Mesenchymal stem cell (in vitro differentiated cells and primary cell): ENCODE measurements around the gene TMEM63C.
A peak's percentile ranks its signal among the peaks of the same experiment; 100 is the strongest.

Experiments used
- DNase-seq: peaks from one replicate; pipeline ENCODE4 v3.0.0-alpha.2; 2013
- H2AFZ ChIP-seq: one replicate; pipeline ENCODE4 v1.6.1; 2013; ENCODE audit warnings: low read depth, mild to moderate bottlenecking, control low read depth, inconsistent platforms, low read length, moderate library complexity
- H2AK5ac ChIP-seq: 2 replicates; pipeline ENCODE4 v1.6.1; 2013; ENCODE audit warnings: low read length, moderate library complexity, mild to moderate bottlenecking, inconsistent platforms; ENCODE audit not compliant: severe bottlenecking
- H2BK120ac ChIP-seq: one replicate; pipeline ENCODE4 v1.6.1; 2013; ENCODE audit warnings: low read depth, mild to moderate bottlenecking, inconsistent platforms, low read length, moderate library complexity
- H2BK12ac ChIP-seq, 2 experiments: one replicate each; pipeline ENCODE4 v1.6.1; 2013; ENCODE audit warnings: inconsistent platforms in 2 of 2, low read length in 2 of 2, mild to moderate bottlenecking in 2 of 2, moderate library complexity in 2 of 2, control low read depth in 1 of 2
- H2BK15ac ChIP-seq: one replicate; pipeline ENCODE4 v1.6.1; 2013; ENCODE audit warnings: mild to moderate bottlenecking, low read depth, inconsistent platforms; ENCODE audit not compliant: poor library complexity, severe bottlenecking
- H2BK5ac ChIP-seq: 2 replicates; pipeline ENCODE4 v1.6.1; 2013; ENCODE audit warnings: low read depth, mild to moderate bottlenecking, low read length, control low read depth, inconsistent platforms; ENCODE audit not compliant: poor library complexity, severe bottlenecking
- H3K14ac ChIP-seq, 2 experiments: one replicate each; pipeline ENCODE4 v1.6.1; 2013; ENCODE audit warnings: inconsistent platforms in 2 of 2, low read length in 2 of 2, control low read depth in 1 of 2, mild to moderate bottlenecking in 1 of 2, moderate library complexity in 1 of 2
- H3K18ac ChIP-seq, 2 experiments: one replicate each; pipeline ENCODE4 v1.6.1; 2013; ENCODE audit warnings: inconsistent platforms in 2 of 2, low read length in 2 of 2, control low read depth in 1 of 2, low read depth in 1 of 2, mild to moderate bottlenecking in 1 of 2
- H3K23ac ChIP-seq, 2 experiments: one replicate each; pipeline ENCODE4 v1.6.1; 2013; ENCODE audit warnings: inconsistent platforms in 2 of 2, low read length in 2 of 2, mild to moderate bottlenecking in 2 of 2, moderate library complexity in 2 of 2, control low read depth in 1 of 2
- H3K27ac ChIP-seq: 2 replicates; pipeline ENCODE4 v1.5.1; 2013; ENCODE audit warnings: mild to moderate bottlenecking, moderate library complexity, low read length, control low read depth, inconsistent platforms; ENCODE audit not compliant: poor library complexity, severe bottlenecking
- H3K27me3 ChIP-seq, 2 experiments: 2 replicates each; pipeline versions ENCODE4 v1.6.1 to v1.7.0; 2013; ENCODE audit warnings: low read length in 2 of 2, mild to moderate bottlenecking in 2 of 2, moderate library complexity in 2 of 2, control low read depth in 1 of 2, inconsistent platforms in 1 of 2; ENCODE audit not compliant: control insufficient read depth in 1 of 2, insufficient read depth in 1 of 2
- H3K36me3 ChIP-seq, 2 experiments: 2 replicates each; pipeline versions ENCODE4 v1.6.1 to v1.7.0; 2013; ENCODE audit warnings: low read length in 2 of 2, control low read depth in 1 of 2, inconsistent platforms in 1 of 2, low read depth in 1 of 2, mild to moderate bottlenecking in 1 of 2; ENCODE audit not compliant: insufficient read depth in 2 of 2, control insufficient read depth in 1 of 2
- H3K4ac ChIP-seq, 2 experiments: one replicate each; pipeline ENCODE4 v1.6.1; 2013; ENCODE audit warnings: inconsistent platforms in 2 of 2, low read length in 2 of 2, mild to moderate bottlenecking in 2 of 2, moderate library complexity in 2 of 2, control low read depth in 1 of 2, low read depth in 1 of 2
- H3K4me1 ChIP-seq: 2 replicates; pipeline ENCODE4 v1.6.1; 2013; ENCODE audit warnings: low read depth, low read length, control low read depth; ENCODE audit not compliant: control insufficient read depth, insufficient read depth
- H3K4me2 ChIP-seq: 2 replicates; pipeline ENCODE4 v1.6.1; 2013; ENCODE audit warnings: low read length, mild to moderate bottlenecking, inconsistent platforms; ENCODE audit not compliant: poor library complexity, severe bottlenecking
- H3K4me3 ChIP-seq, 2 experiments: 2 replicates each; pipeline versions ENCODE4 v1.5.1 to v1.7.0; 2013; ENCODE audit warnings: low read length in 2 of 2, mild to moderate bottlenecking in 2 of 2, control low read depth in 1 of 2, low read depth in 1 of 2; ENCODE audit not compliant: insufficient read depth in 1 of 2
- H3K79me1 ChIP-seq: replicated peaks from 2 replicates; pipeline ENCODE4 v1.6.1; 2013; ENCODE audit warnings: mild to moderate bottlenecking, control low read depth, low read length, inconsistent platforms; ENCODE audit not compliant: poor library complexity, severe bottlenecking
- H3K9ac ChIP-seq: 2 replicates; pipeline ENCODE4 v1.7.0; 2013; ENCODE audit warnings: mild to moderate bottlenecking, low read length, moderate library complexity
- H3K9me3 ChIP-seq: 2 replicates; pipeline ENCODE4 v1.7.0; 2013; ENCODE audit warnings: mild to moderate bottlenecking, low read length; ENCODE audit not compliant: control insufficient read depth
- H4K8ac ChIP-seq: one replicate; pipeline ENCODE4 v1.6.1; 2013; ENCODE audit warnings: inconsistent platforms, mild to moderate bottlenecking, low read length, moderate library complexity
- H4K91ac ChIP-seq: one replicate; pipeline ENCODE4 v1.6.1; 2013; ENCODE audit warnings: mild to moderate bottlenecking, low read length, inconsistent platforms
- WGBS: methylation state at CpG from one replicate; pipeline ENCODE4 v1.1.7; 2013; ENCODE audit warnings: mixed read lengths; 5-methylcytosine and 5-hydroxymethylcytosine counted together

TMEM63C gene

GRCh38 chr14:77253333-77254190 lies 72.0 kb downstream of the TMEM63C start:
- Histone ChIP-seq H2AFZ (no peak overlapping the region), H2BK120ac (no peak overlapping the region), H3K18ac (no peak overlapping the region), H3K79me1 (no peaks in the 10 kb centered on the region), H2AK5ac (no peak overlapping the region), H4K8ac (peak overlapping the region; percentile 36), H3K36me3 (no peaks in the 10 kb centered on the region), H3K27ac (no peak overlapping the region), H3K9ac (no peak overlapping the region), H3K4me2 (no peak overlapping the region), H3K14ac (no peak overlapping the region), H2BK15ac (no peak overlapping the region), H4K91ac (no peak overlapping the region), H2BK12ac (no peak overlapping the region), H3K4ac (no peak overlapping the region), H3K23ac (peak overlapping the region in 1 of 2 experiments; percentile 35), H3K9me3 (no peaks in the 10 kb centered on the region), H3K4me3 (no peak overlapping the region), H3K4me1 (no peaks in the 10 kb centered on the region), H2BK5ac (no peak overlapping the region), H3K27me3 (peaks cover 31 to 56% of the 10 kb centered on the region in 2 experiments)
- 79% methylated on average over 20 of the region's 20 CpGs for WGBS
- DNase-seq = no peak

- no peaks in the 10 kb centered on the region for H3K79me1 ChIP-seq
- 95% methylated on average over 6 of the region's 8 CpGs for WGBS
- no peak overlapping the region for H2BK120ac ChIP-seq
- no peak overlapping the region for H3K4ac ChIP-seq
- DNase-seq = no peak
- H2AK5ac ChIP-seq = no peak overlapping the region
- no peak overlapping the region for H3K18ac ChIP-seq
- H3K14ac ChIP-seq = no peak overlapping the region
- no peaks in the 10 kb centered on the region for H3K36me3 ChIP-seq
- H3K27ac ChIP-seq = no peak overlapping the region
- H2AFZ ChIP-seq = no peak overlapping the region
- no peaks in the 10 kb centered on the region for H3K9me3 ChIP-seq
- no peak overlapping the region for H3K4me3 ChIP-seq
- no peaks in the 10 kb centered on the region for H3K4me1 ChIP-seq
- H3K9ac ChIP-seq = no peak overlapping the region
- no peak overlapping the region for H2BK15ac ChIP-seq
- H3K27me3 ChIP-seq = peaks cover 52 to 64% of the 10 kb centered on the region in 2 experiments
- no peak overlapping the region for H4K8ac ChIP-seq
- no peak overlapping the region for H2BK5ac ChIP-seq
- no peak overlapping the region for H4K91ac ChIP-seq
- H3K23ac ChIP-seq = no peak overlapping the region
- H2BK12ac ChIP-seq = no peak overlapping the region
- H3K4me2 ChIP-seq = no peak overlapping the region
Measured at GRCh38 chr14:77256694-77257093, 75.1 kb downstream of the TMEM63C start.

DNA sequence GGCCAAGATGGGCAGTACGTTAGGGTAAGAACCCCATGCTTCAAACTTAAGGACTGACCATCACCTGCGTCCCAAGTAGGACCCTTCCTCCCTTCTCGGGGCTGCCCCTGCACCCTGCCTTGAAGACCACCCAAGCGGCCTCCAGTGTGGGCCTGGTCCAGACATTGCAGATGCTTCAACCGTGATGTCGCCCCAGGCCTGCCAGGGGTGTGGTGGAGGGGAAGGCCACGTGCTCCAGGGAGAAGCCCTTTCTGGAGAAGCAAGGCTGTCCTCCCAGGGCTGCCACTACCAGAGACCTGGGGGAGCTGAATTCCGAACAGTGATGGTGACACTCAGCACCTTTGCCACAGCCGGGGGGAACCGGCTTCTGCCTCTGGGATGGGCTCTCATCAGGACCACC lies 76.1 kb downstream of the TMEM63C start:
- Histone ChIP-seq H2BK120ac (no peak overlapping the region), H3K4ac (no peak overlapping the region), H2BK12ac (no peak overlapping the region), H4K91ac (no peak overlapping the region), H3K23ac (no peak overlapping the region), H3K27me3 (peaks cover 47 to 62% of the 10 kb centered on the region in 2 experiments), H2AFZ (no peak overlapping the region), H3K79me1 (no peaks in the 10 kb centered on the region), H3K27ac (no peak overlapping the region), H2BK15ac (no peak overlapping the region), H3K4me2 (no peak overlapping the region), H3K36me3 (no peaks in the 10 kb centered on the region), H3K4me3 (no peak overlapping the region), H2AK5ac (no peak overlapping the region), H3K9ac (no peak overlapping the region), H2BK5ac (no peak overlapping the region), H3K14ac (no peak overlapping the region), H3K18ac (no peak overlapping the region), H3K9me3 (no peaks in the 10 kb centered on the region), H3K4me1 (no peaks in the 10 kb centered on the region), H4K8ac (no peak overlapping the region)
- 90% methylated on average over 10 of the region's 10 CpGs for WGBS
- DNase-seq = no peak

- Histone ChIP-seq H3K4ac (no peak overlapping the region), H3K4me1 (no peaks in the 10 kb centered on the region), H3K23ac (no peak overlapping the region), H3K27me3 (peaks cover 41 to 66% of the 10 kb centered on the region in 2 experiments), H2AK5ac (no peak overlapping the region), H2BK120ac (no peak overlapping the region), H2BK12ac (no peak overlapping the region), H4K8ac (no peak overlapping the region), H2BK5ac (no peak overlapping the region), H3K18ac (no peak overlapping the region), H3K4me3 (no peak overlapping the region), H2BK15ac (no peak overlapping the region), H3K14ac (no peak overlapping the region), H4K91ac (no peak overlapping the region), H3K79me1 (no peaks in the 10 kb centered on the region), H2AFZ (no peak overlapping the region), H3K27ac (no peak overlapping the region), H3K9ac (no peak overlapping the region), H3K9me3 (no peaks in the 10 kb centered on the region), H3K4me2 (no peak overlapping the region), H3K36me3 (no peaks in the 10 kb centered on the region)
- WGBS = 82% methylated on average over 5 of the region's 5 CpGs
- DNase-seq = no peak
Measured at GRCh38 chr14:77258566-77258965, 77.0 kb downstream of the TMEM63C start.
